OCI-LY7 (cell line): ENCODE results near the gene HDAC10.

ENCODE experiments used
- EZH2phosphoT487 ChIP-seq: fragments of 200-600 bp; sonication (generic); IDR thresholded peaks from 2 replicates; pipeline ENCODE4 v1.6.1; 2018; ENCODE audit warnings: low read depth, borderline replicate concordance, mild to moderate bottlenecking, mixed run types, antibody characterized with exemption, low read length, moderate library complexity, mixed read lengths
- TF ChIP-seq, protein P1 (sequence below): fragments of 200-600 bp; sonication (generic); conservative IDR thresholded peaks from 2 replicates; pipeline ENCODE4 v1.5.1; 2014; ENCODE audit warnings: mild to moderate bottlenecking, antibody characterized with exemption, low read length, moderate library complexity, mixed read lengths

DNA sequence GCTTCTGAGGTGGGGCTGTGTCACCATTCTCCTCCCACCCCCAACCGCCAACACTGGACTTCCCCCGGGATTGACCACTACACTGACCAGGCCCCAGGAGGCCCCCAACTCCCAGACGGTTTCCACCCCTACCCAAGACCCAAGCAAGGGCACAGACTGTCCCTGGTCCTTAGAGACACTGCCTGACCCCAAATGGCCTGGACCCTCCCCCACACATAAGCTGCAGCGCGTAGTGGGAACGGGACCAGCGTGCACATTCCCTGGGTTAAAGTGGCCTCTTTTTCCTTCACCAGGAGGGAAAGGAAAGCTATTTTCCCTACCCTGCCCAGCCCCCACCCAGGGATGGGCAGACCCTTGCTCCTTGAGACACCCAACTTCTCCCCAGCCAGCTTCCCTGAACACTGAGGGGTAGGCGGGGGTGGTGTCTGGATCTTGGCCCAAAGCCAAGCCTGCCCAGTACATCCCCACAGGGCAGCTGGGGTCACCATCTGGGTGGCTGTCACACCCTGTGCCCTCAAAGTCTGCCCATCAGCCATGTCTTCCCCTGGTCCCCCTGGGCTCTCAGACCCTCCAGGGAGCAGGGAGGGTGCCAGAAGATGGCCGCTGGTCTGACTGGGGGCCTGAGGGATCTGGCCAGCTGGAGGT lies 12.0 kb upstream of the HDAC10 start:
- TF ChIP-seq, protein P1, sequence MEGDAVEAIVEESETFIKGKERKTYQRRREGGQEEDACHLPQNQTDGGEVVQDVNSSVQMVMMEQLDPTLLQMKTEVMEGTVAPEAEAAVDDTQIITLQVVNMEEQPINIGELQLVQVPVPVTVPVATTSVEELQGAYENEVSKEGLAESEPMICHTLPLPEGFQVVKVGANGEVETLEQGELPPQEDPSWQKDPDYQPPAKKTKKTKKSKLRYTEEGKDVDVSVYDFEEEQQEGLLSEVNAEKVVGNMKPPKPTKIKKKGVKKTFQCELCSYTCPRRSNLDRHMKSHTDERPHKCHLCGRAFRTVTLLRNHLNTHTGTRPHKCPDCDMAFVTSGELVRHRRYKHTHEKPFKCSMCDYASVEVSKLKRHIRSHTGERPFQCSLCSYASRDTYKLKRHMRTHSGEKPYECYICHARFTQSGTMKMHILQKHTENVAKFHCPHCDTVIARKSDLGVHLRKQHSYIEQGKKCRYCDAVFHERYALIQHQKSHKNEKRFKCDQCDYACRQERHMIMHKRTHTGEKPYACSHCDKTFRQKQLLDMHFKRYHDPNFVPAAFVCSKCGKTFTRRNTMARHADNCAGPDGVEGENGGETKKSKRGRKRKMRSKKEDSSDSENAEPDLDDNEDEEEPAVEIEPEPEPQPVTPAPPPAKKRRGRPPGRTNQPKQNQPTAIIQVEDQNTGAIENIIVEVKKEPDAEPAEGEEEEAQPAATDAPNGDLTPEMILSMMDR = no peak
- no peak for TF ChIP-seq EZH2phosphoT487
